GM12864 (cell line): ENCODE measurements around the gene NOTUM.

Source experiments
- DNase-seq: peaks from one replicate; pipeline ENCODE4 v3.0.0-alpha.2; 2011; ENCODE audit warnings: low read depth
- H3K4me3 ChIP-seq: 2 replicates; pipeline ENCODE4 v1.5.1; 2011; ENCODE audit warnings: mild to moderate bottlenecking, low read depth, low read length, control low read depth
- TF ChIP-seq, protein P1 (sequence below): IDR thresholded peaks from 2 replicates; pipeline ENCODE4 v1.5.1; 2011; ENCODE audit warnings: low read depth, mild to moderate bottlenecking, moderate library complexity, low read length, control low read depth, inconsistent platforms; ENCODE audit errors: missing control alignments

Gene NOTUM

DNA sequence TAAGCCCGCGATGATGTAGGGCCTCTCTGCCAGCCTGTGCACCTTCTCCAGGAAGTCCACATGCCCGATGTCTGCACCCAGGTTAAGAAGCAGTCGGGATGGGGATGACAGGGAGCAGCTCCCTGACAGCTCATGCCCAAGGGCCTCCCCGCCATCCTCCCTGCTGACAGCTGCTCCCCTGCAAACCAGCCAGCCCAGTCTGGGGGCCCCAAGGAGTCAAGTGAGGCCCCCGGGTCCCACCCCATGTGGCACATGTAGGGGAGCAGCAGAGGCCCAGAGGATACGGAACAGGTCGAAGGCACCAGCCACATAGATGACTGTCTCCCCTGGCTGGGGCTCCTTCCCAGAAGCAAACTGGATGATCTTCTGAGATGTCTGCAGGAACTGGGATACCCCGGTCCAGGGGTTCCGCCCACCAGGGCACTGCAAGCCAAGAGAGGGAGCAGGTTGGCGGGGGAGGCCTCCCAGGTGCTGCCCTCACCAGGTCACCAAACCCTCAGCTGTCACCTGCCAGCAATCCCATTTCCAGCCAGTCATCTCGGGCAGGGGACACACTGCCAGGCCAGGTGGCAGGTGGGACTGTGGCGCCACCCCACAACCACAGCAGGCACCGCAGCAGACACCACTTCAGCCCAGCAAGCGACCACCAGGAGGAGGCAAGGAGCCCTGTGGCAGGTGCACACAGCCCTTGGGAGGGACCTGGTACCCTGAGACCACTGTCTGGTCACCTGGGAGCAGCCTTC, 54.3 kb downstream of the NOTUM start:
- TF ChIP-seq, protein P1, sequence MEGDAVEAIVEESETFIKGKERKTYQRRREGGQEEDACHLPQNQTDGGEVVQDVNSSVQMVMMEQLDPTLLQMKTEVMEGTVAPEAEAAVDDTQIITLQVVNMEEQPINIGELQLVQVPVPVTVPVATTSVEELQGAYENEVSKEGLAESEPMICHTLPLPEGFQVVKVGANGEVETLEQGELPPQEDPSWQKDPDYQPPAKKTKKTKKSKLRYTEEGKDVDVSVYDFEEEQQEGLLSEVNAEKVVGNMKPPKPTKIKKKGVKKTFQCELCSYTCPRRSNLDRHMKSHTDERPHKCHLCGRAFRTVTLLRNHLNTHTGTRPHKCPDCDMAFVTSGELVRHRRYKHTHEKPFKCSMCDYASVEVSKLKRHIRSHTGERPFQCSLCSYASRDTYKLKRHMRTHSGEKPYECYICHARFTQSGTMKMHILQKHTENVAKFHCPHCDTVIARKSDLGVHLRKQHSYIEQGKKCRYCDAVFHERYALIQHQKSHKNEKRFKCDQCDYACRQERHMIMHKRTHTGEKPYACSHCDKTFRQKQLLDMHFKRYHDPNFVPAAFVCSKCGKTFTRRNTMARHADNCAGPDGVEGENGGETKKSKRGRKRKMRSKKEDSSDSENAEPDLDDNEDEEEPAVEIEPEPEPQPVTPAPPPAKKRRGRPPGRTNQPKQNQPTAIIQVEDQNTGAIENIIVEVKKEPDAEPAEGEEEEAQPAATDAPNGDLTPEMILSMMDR: no peak
- no peak for DNase-seq
- H3K4me3 ChIP-seq: no peak overlapping the region

DNA sequence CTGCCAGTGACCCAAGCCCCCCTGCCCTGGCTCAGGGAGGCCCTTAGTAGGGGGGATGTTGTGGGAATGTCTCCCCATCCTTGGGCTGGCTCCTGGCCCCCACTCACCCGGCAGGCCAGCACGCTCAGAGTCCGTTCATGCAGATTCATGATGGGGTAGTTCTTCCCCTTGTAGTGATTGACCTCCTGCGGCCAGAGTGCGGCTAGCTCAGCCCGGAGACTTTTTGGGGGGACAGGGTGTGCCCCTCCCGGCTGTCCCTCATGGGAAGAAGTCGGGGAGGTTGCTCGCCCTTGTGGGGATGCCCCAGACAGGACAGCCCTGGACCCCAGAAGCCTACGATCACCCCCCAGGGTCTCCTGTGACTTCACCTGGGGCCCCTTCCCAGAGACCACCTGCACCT, 55.0 kb downstream of the NOTUM start:
- TF ChIP-seq, protein P1: no peak
- DNase-seq: no peak
- H3K4me3 ChIP-seq: no peak overlapping the region

DNA sequence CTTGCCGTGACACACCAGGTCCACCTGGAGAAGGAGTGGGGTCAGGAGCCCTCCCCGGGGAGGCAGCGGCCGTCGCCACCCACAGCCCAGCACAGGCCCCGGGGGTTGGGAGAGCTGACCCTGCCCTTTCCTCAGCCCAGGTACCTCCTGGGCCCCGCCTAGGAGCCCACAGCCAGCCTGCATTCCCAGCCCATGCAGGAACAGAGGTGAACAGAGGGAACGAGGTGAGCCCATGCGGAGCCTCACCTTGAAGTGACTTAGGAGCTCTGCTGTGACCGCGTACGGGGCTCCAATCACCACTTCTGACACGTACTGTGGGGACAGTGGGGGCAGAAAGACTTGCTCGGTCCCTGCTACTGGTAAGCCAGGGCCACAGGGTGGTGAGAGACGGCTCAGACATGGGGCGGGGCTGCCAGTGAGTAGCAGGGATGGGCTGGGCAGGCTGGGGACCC, 55.5 kb downstream of the NOTUM start:
- TF ChIP-seq, protein P1: no peak
- no peak overlapping the region for H3K4me3 ChIP-seq
- no peak for DNase-seq

DNA sequence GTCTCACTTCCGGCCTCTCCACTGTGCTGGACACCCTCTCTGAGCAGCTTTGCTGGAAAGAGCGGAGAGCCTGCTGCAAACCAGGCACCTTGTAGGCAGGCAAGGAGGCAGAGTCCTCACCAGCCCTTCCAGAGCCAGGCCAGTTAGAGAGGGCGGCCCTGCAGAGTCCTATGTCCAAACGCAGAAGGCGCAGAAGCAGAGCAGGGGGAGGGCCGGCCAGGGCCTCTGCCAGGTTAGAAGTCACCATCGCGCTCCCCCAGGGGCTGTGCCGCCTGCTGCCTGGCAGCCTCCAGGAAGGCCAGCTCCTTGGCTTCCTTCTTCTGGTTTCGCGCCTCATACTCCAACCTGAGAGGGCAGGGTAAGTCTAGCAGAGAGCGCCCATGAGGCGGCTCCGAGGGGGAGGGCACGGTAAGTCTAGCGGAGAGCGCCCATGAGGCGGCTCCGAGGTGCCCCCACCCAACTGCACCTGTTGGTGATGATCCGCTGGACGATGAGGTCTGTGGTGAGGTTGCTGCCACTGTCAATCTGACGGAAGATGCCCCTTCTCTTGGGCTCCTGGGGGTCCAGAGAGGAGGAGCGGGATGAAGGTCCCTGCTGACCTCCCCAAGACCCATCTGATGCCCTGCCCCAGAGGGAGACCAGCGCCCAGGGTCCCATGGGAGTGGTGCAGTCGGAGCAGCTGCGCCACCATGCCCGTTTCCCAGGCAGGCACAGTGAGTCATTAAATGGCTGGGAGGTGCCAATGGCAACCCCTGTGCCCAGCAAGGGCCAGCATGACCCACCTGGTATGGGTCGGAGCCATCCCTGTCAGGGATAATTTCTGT, 56.2 kb downstream of the NOTUM start:
- DNase-seq: no peak
- no peak overlapping the region for H3K4me3 ChIP-seq
- TF ChIP-seq, protein P1: no peak

DNA sequence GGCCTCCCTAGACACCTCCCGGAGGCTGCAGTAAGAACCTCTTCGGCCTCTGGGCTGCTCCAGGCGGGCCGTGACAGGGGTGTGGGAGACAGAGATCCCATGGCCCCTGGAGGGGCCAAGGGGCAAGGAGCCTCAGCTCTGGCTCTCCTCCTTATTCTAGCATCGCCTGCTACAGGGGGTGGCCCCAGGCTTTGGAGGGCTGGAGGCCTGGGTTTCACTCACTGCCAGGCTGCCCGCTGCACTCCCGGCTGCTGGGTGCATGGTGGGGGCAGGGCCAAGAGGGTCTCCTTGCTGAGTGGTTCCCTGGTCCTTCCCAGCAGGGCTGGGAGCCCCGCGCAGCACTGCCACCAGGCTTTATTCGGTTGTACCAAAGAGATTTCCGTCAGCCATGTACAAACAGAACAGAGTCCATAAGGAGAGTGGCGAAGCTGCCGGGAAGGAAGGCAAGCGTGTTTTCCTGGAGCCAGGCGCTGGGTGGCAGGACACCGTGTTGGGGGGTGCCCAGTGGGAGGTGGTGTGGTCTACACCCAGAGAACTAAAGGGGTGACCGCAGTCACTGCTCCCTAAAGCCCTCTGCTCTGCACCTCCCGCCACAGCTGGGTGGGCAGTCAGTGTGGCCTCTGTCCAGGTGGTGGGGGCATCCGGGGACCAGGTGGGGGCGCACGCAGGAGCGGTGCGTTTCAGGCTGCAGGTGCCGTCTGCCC, 56.9 kb downstream of the NOTUM start:
- no peak for DNase-seq
- no peak overlapping the region for H3K4me3 ChIP-seq
- TF ChIP-seq, protein P1: no peak

DNA sequence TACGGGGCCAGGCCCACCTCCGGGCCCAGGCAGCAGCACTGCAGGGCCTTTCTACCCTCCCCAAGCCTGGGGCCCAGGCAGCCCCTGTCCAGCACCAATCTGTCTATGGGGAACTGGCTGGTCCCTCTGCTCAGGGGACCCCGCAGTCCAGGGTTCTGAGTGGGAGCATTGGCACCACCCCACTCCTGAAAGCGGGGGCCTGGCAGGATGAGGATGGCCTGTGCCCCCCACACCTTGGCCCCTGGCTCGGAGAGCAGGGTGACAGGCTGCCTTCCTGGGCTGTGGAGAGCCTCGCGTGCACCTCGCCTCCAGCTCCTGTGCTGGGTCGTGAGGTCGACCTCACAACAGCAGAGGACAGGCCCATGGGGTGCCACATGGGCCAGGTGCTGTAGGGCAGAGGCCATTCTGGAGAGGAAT, 57.6 kb downstream of the NOTUM start:
- H3K4me3 ChIP-seq: no peak overlapping the region
- TF ChIP-seq, protein P1: no peak
- no peak for DNase-seq
